SU-DHL-6 (cell line): Measurements from ENCODE around the gene AVEN.

Experiments used
- CTCF ChIP-seq: fragments of 200-600 bp; sonication (generic); IDR thresholded peaks from one replicate; pipeline ENCODE4 v1.5.1; 2017; ENCODE audit warnings: antibody characterized with exemption, mild to moderate bottlenecking, low read length, moderate library complexity; ENCODE audit not compliant: insufficient read depth, poor library complexity, severe bottlenecking
- EZH2phosphoT487 ChIP-seq: fragments of 200-600 bp; sonication (generic), shearing (Covaris generic); conservative IDR thresholded peaks from 2 replicates; pipeline ENCODE4 v1.6.1; 2018; ENCODE audit warnings: mild to moderate bottlenecking, antibody characterized with exemption, low read length, moderate library complexity, mixed read lengths

GRCh38 chr15:33968821-33969220 is 70.2 kb downstream of the AVEN start:
- TF ChIP-seq CTCF (no peak), EZH2phosphoT487 (no peak)
